HepG2 (cell line): ENCODE measurements around the gene ZMYND8. TPM values are rescaled to one million over a fixed set of nuclear protein-coding genes. Genes with fewer than 3 reads are reported as not detected.

Experiments used
- AGO2 ChIP-seq: fragments of 200-400 bp; formaldehyde crosslinking; optimal IDR thresholded peaks from 2 replicates; pipeline ENCODE3; 2017; ENCODE audit warnings: mild to moderate bottlenecking, low read depth, low read length, moderate library complexity
- ARID5B ChIP-seq: IDR thresholded peaks from 2 replicates; pipeline ENCODE4 v1.4.0; 2020; ENCODE audit warnings: mild to moderate bottlenecking, missing genetic modification reagents
- ATF5 ChIP-seq: sonication (generic); formaldehyde crosslinking; IDR thresholded peaks from 2 replicates; pipeline ENCODE4 v1.4.0; 2020; ENCODE audit warnings: mild to moderate bottlenecking, low read depth, missing genetic modification reagents
- DPF2 ChIP-seq: sonication (generic); formaldehyde crosslinking; IDR thresholded peaks from 2 replicates; pipeline ENCODE4 v1.4.0; 2020; ENCODE audit warnings: mild to moderate bottlenecking, low read depth, missing genetic modification reagents, borderline replicate concordance
- HOXA7 ChIP-seq: sonication (generic); formaldehyde crosslinking; IDR thresholded peaks from 2 replicates; pipeline ENCODE4 v1.8.1; 2022; ENCODE audit warnings: mild to moderate bottlenecking, missing genetic modification reagents, moderate library complexity
- IRF2 ChIP-seq: IDR thresholded peaks from 2 replicates; pipeline ENCODE4 v1.6.1; 2018; ENCODE audit warnings: missing genetic modification reagents, missing compliant biosample characterization
- KLF6 ChIP-seq: IDR thresholded peaks from 2 replicates; pipeline ENCODE4 v1.8.0; 2016; ENCODE audit warnings: missing biosample characterization, missing genetic modification reagents
- MAFF ChIP-seq: IDR thresholded peaks from 2 replicates; pipeline ENCODE4 v1.6.1; 2011; ENCODE audit warnings: low read depth, low read length, improper control_type of control experiment
- MAX ChIP-seq: IDR thresholded peaks from 2 replicates; pipeline ENCODE4 v1.6.1; 2012; ENCODE audit warnings: inconsistent platforms
- ONECUT2 ChIP-seq: sonication (generic); formaldehyde crosslinking; IDR thresholded peaks from 2 replicates; pipeline ENCODE4 v1.4.0; 2020; ENCODE audit warnings: missing genetic modification reagents
- SALL2 ChIP-seq: sonication (generic); formaldehyde crosslinking; IDR thresholded peaks from 2 replicates; pipeline ENCODE4 v1.8.1; 2023; ENCODE audit warnings: mild to moderate bottlenecking, missing genetic modification reagents, inconsistent platforms
- SMC3 ChIP-seq: IDR thresholded peaks from 2 replicates; pipeline ENCODE4 v1.6.1; 2011; ENCODE audit warnings: low read length, improper control_type of control experiment
- SUZ12 ChIP-seq: fragments of 150-350 bp; IDR thresholded peaks from 2 replicates; pipeline ENCODE4 v1.6.1; 2014; ENCODE audit warnings: low read depth, low read length
- TGIF2 ChIP-seq: IDR thresholded peaks from 2 replicates; pipeline ENCODE4 v1.6.1; 2016; ENCODE audit warnings: control low read depth, missing compliant biosample characterization
- ZNF12 ChIP-seq: sonication (generic); formaldehyde crosslinking; IDR thresholded peaks from 2 replicates; pipeline ENCODE4 v1.5.0; 2020; ENCODE audit warnings: missing genetic modification reagents
- ZNF274 ChIP-seq: sonication (generic); formaldehyde crosslinking; IDR thresholded peaks from 2 replicates; pipeline ENCODE4 v1.5.1; 2020; ENCODE audit warnings: mild to moderate bottlenecking, missing genetic modification reagents
- ZNF326 ChIP-seq: sonication (generic); formaldehyde crosslinking; IDR thresholded peaks from 2 replicates; pipeline ENCODE4 v1.4.0; 2020; ENCODE audit warnings: missing genetic modification reagents, borderline replicate concordance
- ZNF547 ChIP-seq: sonication (generic); formaldehyde crosslinking; IDR thresholded peaks from 2 replicates; pipeline ENCODE4 v1.5.1; 2020; ENCODE audit warnings: mild to moderate bottlenecking, missing genetic modification reagents
- ZNF574 ChIP-seq: sonication (generic); formaldehyde crosslinking; IDR thresholded peaks from 2 replicates; pipeline ENCODE4 v1.4.0; 2020; ENCODE audit warnings: missing genetic modification reagents
- ZNF644 ChIP-seq: IDR thresholded peaks from 2 replicates; pipeline ENCODE4 v1.6.1; 2016; ENCODE audit warnings: low read depth
- ZNF883 ChIP-seq: sonication (generic); formaldehyde crosslinking; IDR thresholded peaks from 2 replicates; pipeline ENCODE4 v1.5.1; 2020; ENCODE audit warnings: mild to moderate bottlenecking, missing genetic modification reagents; ENCODE audit errors: not compliant biosample characterization
- polyA plus RNA-seq, 8 experiments: library from polyadenylated mRNA; depleted of rRNA in 3 of 8; stranded (reverse) in 7 of 8; unstranded in 1 of 8; fragments of >200 nt; fragmentation: Illumina TruSeq in 4 of 8; extraction: Trizol in 4 of 8; gene quantifications; 2 replicates each; pipeline versions ENCODE4 v1.2.1 to v1.2.3, GENCODE V29; 2011 to 2016; ENCODE audit warnings: low read depth in 4 of 8, missing spikeins in 1 of 8, mixed read lengths in 1 of 8; ENCODE audit not compliant: insufficient read depth in 1 of 8
- total RNA-seq, 5 experiments: library from RNA; depleted of rRNA; stranded (reverse); fragments of >200 nt; fragmentation: Illumina TruSeq; extraction: Trizol; gene quantifications; 2 replicates each; pipeline ENCODE4 v1.2.3, GENCODE V29; 2016; ENCODE audit warnings: low read depth in 1 of 5

The ZMYND8 gene
- total and polyA plus RNA-seq, 2 of the 13 experiments (the other 11 are each of a cell fraction or from before 2014, with no cell fraction given), result 53.9 to 84.7 TPM

GRCh38 chr20:47181056-47181862 lies 175.2 kb downstream of the ZMYND8 start (continued):
- TF ChIP-seq TGIF2 (CRISPR knock-in tag), result 0 out of 2 replicates have a peak, but pooled peaks have one; percentile 24
- no peak for TF ChIP-seq ZNF644
- peak; percentile 95 for TF ChIP-seq IRF2 (CRISPR knock-in tag)
- peak; percentile 25 for TF ChIP-seq ZNF883 (CRISPR knock-in tag)
- TF ChIP-seq KLF6 (CRISPR knock-in tag), result no peak
- 0 out of 2 replicates have a peak, but pooled peaks have one; percentile 40 for TF ChIP-seq MAX
- TF ChIP-seq SALL2 (CRISPR knock-in tag), result peak; percentile 34; the same call in 1 of the 2 replicates
- TF ChIP-seq DPF2 (CRISPR knock-in tag), result 0 out of 2 replicates have a peak, but pooled peaks have one; percentile 20
- TF ChIP-seq SMC3, result 0 out of 2 replicates have a peak, but pooled peaks have one; percentile 16
- TF ChIP-seq ATF5 (CRISPR knock-in tag), result no peak
- TF ChIP-seq MAFF, result no peak
- peak; percentile 90 for TF ChIP-seq SUZ12
- no peak for TF ChIP-seq ZNF326
- TF ChIP-seq ZNF547 (CRISPR knock-in tag), result 0 out of 2 replicates have a peak, but pooled peaks have one; percentile 53
- TF ChIP-seq ARID5B (CRISPR knock-in tag), result peak; percentile 58
- TF ChIP-seq ZNF274, result peak; percentile 25; the same call in 1 of the 2 replicates
- no peak for TF ChIP-seq ONECUT2 (CRISPR knock-in tag)
- no peak for TF ChIP-seq AGO2
- peak; percentile 97 for TF ChIP-seq ZNF12
- peak; percentile 86 for TF ChIP-seq ZNF574
- no peak for TF ChIP-seq HOXA7 (CRISPR knock-in tag)
